OCI-LY3 (cell line): Measurements from ENCODE around the gene BFSP1.

Source experiments
- H2AFZ ChIP-seq: fragments of 200-600, 300-600 bp; shearing (Covaris generic); 2 replicates; pipeline ENCODE4 v1.6.0; 2014; ENCODE audit warnings: antibody characterized with exemption, low read depth, low read length
- H3K27ac ChIP-seq: fragments of 200-600, 300-600 bp; sonication (generic); 2 replicates; pipeline ENCODE4 v1.5.1; 2014; ENCODE audit warnings: mild to moderate bottlenecking, low read length, moderate library complexity, mixed read lengths
- H3K27me3 ChIP-seq: fragments of 200-600, 300-600 bp; sonication (generic); 2 replicates; pipeline ENCODE4 v1.6.1; 2014; ENCODE audit warnings: low read depth, low read length, mixed read lengths
- H3K36me3 ChIP-seq: fragments of 200-600, 300-600 bp; sonication (generic); replicated peaks from 2 replicates; pipeline ENCODE3; 2014; ENCODE audit warnings: low read depth, low read length, mixed read lengths
- H3K4me1 ChIP-seq: fragments of 300-600, 200-600 bp; sonication (generic); 2 replicates; pipeline ENCODE4 v1.6.1; 2014; ENCODE audit warnings: low read length, mixed read lengths
- H3K4me2 ChIP-seq: fragments of 200-600, 300-600 bp; sonication (generic); 2 replicates; pipeline ENCODE4 v1.6.1; 2014; ENCODE audit warnings: low read length, mixed read lengths
- H3K4me3 ChIP-seq: fragments of 300-600, 200-600 bp; sonication (generic); 2 replicates; pipeline ENCODE4 v1.5.1; 2014; ENCODE audit warnings: antibody characterized with exemption, mild to moderate bottlenecking, low read length, moderate library complexity
- H3K79me2 ChIP-seq: fragments of 300-600, 200-600 bp; shearing (Covaris generic); 2 replicates; pipeline ENCODE4 v1.6.1; 2014; ENCODE audit warnings: mild to moderate bottlenecking, low read length, mixed read lengths
- H3K9ac ChIP-seq: fragments of 300-600, 200-600 bp; shearing (Covaris generic); 2 replicates; pipeline ENCODE4 v1.6.0; 2014; ENCODE audit warnings: mild to moderate bottlenecking, low read length, moderate library complexity
- H3K9me3 ChIP-seq: fragments of 200-600, 300-600 bp; shearing (Covaris generic); 2 replicates; pipeline ENCODE4 v1.6.1; 2014; ENCODE audit warnings: low read length, mixed read lengths; ENCODE audit not compliant: insufficient read depth
- H4K20me1 ChIP-seq: fragments of 200-600, 300-600 bp; sonication (generic); 2 replicates; pipeline ENCODE4 v1.6.1; 2016; ENCODE audit warnings: low read length, mixed read lengths; ENCODE audit not compliant: insufficient read depth
- CTCF ChIP-seq: fragments of 200-600, 300-600 bp; sonication (generic); IDR thresholded peaks from 2 replicates; pipeline ENCODE4 v1.5.1; 2014; ENCODE audit warnings: antibody characterized with exemption, low read length, low read depth
- EZH2phosphoT487 ChIP-seq: fragments of 200-600 bp; shearing (Covaris generic); IDR thresholded peaks from 2 replicates; pipeline ENCODE4 v1.6.1; 2018; ENCODE audit warnings: antibody characterized with exemption, mixed run types, low read depth

Gene BFSP1

GRCh38 chr20:17482536-17482935 is 48.6 kb downstream of the BFSP1 start:
- no peaks in the 10 kb centered on the region for H3K9me3 ChIP-seq
- TF ChIP-seq CTCF (no peak), EZH2phosphoT487 (no peak)
- no peaks in the 10 kb centered on the region for H3K79me2 ChIP-seq
- no peaks in the 10 kb centered on the region for H3K36me3 ChIP-seq
- no peak overlapping the region for H2AFZ ChIP-seq
- H3K4me1 ChIP-seq, result no peaks in the 10 kb centered on the region
- peaks cover 27% of the 10 kb centered on the region; the same call in 1 of the 2 replicates for H3K27me3 ChIP-seq
- no peak overlapping the region for H3K4me2 ChIP-seq
- H3K27ac ChIP-seq, result no peak overlapping the region
- H3K9ac ChIP-seq, result no peak overlapping the region
- H3K4me3 ChIP-seq, result no peak overlapping the region
- no peaks in the 10 kb centered on the region for H4K20me1 ChIP-seq

- TF ChIP-seq CTCF (no peak), EZH2phosphoT487 (no peak)
- H3K9ac ChIP-seq, result no peak overlapping the region
- no peaks in the 10 kb centered on the region for H3K9me3 ChIP-seq
Observed at GRCh38 chr20:17481661-17482060, 49.5 kb downstream of the BFSP1 start.

GRCh38 chr20:17480696-17481095 is 50.5 kb downstream of the BFSP1 start:
- H3K27me3 ChIP-seq, result peaks cover 10% of the 10 kb centered on the region; the same call in 1 of the 2 replicates
- H3K9me3 ChIP-seq, result no peaks in the 10 kb centered on the region
- no peaks in the 10 kb centered on the region for H3K4me1 ChIP-seq
- no peak overlapping the region for H3K4me3 ChIP-seq
- no peak overlapping the region for H2AFZ ChIP-seq
- TF ChIP-seq EZH2phosphoT487 (no peak), CTCF (no peak)
- no peak overlapping the region for H3K27ac ChIP-seq
- no peaks in the 10 kb centered on the region for H4K20me1 ChIP-seq
- no peaks in the 10 kb centered on the region for H3K79me2 ChIP-seq
- no peak overlapping the region for H3K4me2 ChIP-seq
- no peaks in the 10 kb centered on the region for H3K36me3 ChIP-seq
- H3K9ac ChIP-seq, result no peak overlapping the region

More at GRCh38 chr20:17481661-17482060, 49.5 kb downstream of the BFSP1 start:
- Histone ChIP-seq H2AFZ (no peak overlapping the region), H3K36me3 (no peaks in the 10 kb centered on the region), H3K79me2 (no peaks in the 10 kb centered on the region), H3K4me2 (no peak overlapping the region), H4K20me1 (no peaks in the 10 kb centered on the region), H3K4me1 (no peaks in the 10 kb centered on the region), H3K27ac (no peak overlapping the region), H3K4me3 (no peak overlapping the region), H3K27me3 (peaks cover 20% of the 10 kb centered on the region; the same call in 1 of the 2 replicates)

GRCh38 chr20:17479063-17479657 is 52.0 kb downstream of the BFSP1 start:
- Histone ChIP-seq H3K36me3 (no peaks in the 10 kb centered on the region), H3K4me1 (no peaks in the 10 kb centered on the region), H3K4me3 (no peak overlapping the region), H4K20me1 (no peaks in the 10 kb centered on the region), H3K4me2 (no peak overlapping the region), H2AFZ (no peak overlapping the region), H3K27me3 (peaks cover 10% of the 10 kb centered on the region; the same call in 1 of the 2 replicates), H3K9me3 (no peaks in the 10 kb centered on the region), H3K9ac (no peak overlapping the region), H3K27ac (no peak overlapping the region), H3K79me2 (no peaks in the 10 kb centered on the region)
- TF ChIP-seq EZH2phosphoT487, result no peak
- TF ChIP-seq CTCF, result no peak
